Measurements from ENCODE around the gene TMUB1.
"Not testable (repeated sequence)": the region's sequence is repeated elsewhere in the genome, so short reads cannot be mapped to it uniquely, and the experiment has no call there.

The TMUB1 gene

GRCh38 chr7:151051108-151051507 lies 32.2 kb downstream of the TMUB1 start:
- H3K9me3 ChIP-seq (ENCODE audit: control insufficient read depth, low read length), result no peaks in the 10 kb centered on the region
- DNase-seq (ENCODE audit: low read depth), result peak; percentile 86
- H3K4me1 ChIP-seq (ENCODE audit: control insufficient read depth, insufficient read depth, low read length), result peaks cover 17% of the 10 kb centered on the region
- H3K4me3 ChIP-seq (ENCODE audit: low read length), result no peak overlapping the region
- peaks cover 9% of the 10 kb centered on the region for H3K27me3 ChIP-seq (replicated peaks; ENCODE audit: control insufficient read depth, insufficient read depth, low read length)
- H3K9ac ChIP-seq (ENCODE audit: low read length), result no peak overlapping the region
- H3K36me3 ChIP-seq (ENCODE audit: control insufficient read depth, insufficient read depth, low read length, severe bottlenecking), result no peaks in the 10 kb centered on the region

GRCh38 chr7:151048911-151049463 lies 34.3 kb downstream of the TMUB1 start:
- Histone ChIP-seq H3K4me3 (ENCODE audit: low read length) (no peak overlapping the region), H3K4me1 (ENCODE audit: control insufficient read depth, insufficient read depth, low read length) (peaks cover 26% of the 10 kb centered on the region), H3K36me3 (ENCODE audit: control insufficient read depth, insufficient read depth, low read length, severe bottlenecking) (no peaks in the 10 kb centered on the region), H3K9ac (ENCODE audit: low read length) (no peak overlapping the region), H3K27me3 (replicated peaks; ENCODE audit: control insufficient read depth, insufficient read depth, low read length) (peaks cover 9% of the 10 kb centered on the region), H3K9me3 (ENCODE audit: control insufficient read depth, low read length) (no peaks in the 10 kb centered on the region)
- DNase-seq (ENCODE audit: low read depth), result no peak

DNA sequence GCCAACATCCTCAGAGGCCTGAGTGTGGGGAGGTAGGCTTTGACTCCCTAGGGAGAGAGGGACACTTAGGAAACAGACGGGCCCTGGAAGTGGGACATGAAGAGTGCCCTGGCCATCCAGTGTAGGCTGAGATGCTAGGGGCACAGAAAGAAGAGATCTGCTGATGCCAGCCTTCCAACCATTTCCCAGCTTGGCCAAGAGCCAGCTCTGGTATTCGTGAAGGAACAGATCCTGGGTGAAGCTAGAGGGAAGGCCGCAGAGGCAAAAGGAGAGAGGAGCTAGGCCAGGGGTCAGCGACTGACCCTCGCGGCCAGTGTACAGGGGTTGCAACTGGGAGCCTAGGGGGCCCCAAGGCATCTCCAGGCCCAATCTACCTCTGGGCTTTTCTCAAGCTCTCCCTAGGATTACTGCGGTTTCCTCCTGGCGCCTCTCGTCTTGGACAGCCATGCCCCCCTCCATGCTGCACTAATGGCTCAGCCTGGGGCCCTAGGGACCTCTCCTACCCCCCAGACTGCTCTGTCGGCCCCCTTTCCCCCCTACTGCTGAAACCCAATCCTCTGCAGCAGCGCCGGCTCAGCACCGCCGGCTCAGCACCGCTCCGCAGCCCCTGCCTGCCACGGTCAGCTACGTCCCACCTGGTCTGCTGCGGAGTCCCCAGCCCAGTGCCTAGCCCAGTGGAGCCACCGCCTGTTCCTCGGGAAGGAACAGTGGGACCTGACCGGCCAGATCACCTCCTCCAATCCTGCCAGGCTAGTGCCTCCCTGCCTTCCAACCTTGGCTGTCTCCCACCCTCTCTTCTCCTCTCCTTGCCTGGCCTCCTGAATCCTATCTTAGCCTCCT lies 35.1 kb downstream of the TMUB1 start, which contains the start of gene ASIC3:
TSS of gene ASIC3 (plus strand) at position 556 of the 840 bp plus-strand sequence. CDS start 355 bp downstream, outside the sequence.
- H3K4me1 ChIP-seq (ENCODE audit: control insufficient read depth, insufficient read depth, low read length), result peaks cover 27% of the 10 kb centered on the region

DNA sequence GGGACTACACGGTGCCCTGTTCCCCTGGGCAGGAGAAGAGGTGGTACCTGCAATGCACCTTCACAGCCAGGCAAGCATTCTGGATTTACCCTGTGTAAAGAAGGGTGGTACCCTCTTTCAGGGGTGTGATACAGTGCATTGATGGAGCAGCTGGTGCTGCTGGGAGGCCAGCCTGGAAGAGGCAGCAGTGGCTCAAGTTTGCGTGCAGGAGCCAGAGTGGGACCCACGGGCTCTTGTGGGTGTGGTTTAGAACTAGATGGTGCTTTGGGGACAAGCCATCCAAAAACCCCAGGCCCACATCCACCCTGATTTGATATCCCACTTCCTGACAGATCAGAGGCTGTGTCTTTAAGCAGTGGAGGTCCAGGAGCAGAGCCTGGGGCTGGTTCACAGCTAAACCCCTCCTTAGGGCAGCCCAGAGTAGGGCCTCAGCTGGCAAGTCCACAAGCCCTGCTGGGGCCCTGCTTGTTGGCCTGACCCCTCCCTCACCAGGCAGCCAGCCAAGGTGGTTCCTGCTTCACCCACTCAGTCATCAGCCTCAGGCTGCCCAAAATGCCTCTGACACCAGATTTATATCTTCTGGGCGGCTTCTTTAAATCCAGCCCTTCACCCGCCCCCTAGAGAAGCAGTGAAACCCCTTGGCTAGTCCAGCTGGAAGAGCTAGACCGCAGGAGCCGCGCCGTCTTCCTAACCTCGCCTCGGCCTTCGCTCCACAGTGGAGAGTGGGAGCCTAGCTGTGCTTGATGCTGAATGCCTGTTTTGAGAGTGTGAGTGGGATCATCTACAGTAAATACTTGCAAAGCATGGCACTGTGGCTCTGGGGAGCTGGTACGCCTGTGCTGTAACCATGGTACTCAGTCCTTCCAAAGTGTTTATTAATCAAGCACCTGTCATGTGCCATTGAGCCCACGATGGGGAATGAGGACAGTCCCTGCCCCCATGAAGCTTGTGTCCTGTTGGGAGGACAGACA lies 36.4 kb downstream of the TMUB1 start:
- peak; percentile 82 for DNase-seq (ENCODE audit: low read depth)

More for the DNA sequence above, 35.1 kb downstream of the TMUB1 start, which contains the start of gene ASIC3:
- Histone ChIP-seq H3K9me3 (ENCODE audit: control insufficient read depth, low read length) (no peaks in the 10 kb centered on the region), H3K9ac (ENCODE audit: low read length) (peak within 1 kb of the TSS; percentile 6), H3K4me3 (ENCODE audit: low read length) (no peak within 1 kb of the TSS), H3K27me3 (replicated peaks; ENCODE audit: control insufficient read depth, insufficient read depth, low read length) (peaks cover 9% of the 10 kb centered on the region), H3K36me3 (ENCODE audit: control insufficient read depth, insufficient read depth, low read length, severe bottlenecking) (no peaks in the 10 kb centered on the region)
- no peak for DNase-seq (ENCODE audit: low read depth)

GRCh38 chr7:151045967-151046366 lies 37.3 kb downstream of the TMUB1 start:
- H3K4me1 ChIP-seq (ENCODE audit: control insufficient read depth, insufficient read depth, low read length), result peaks cover 27% of the 10 kb centered on the region
- no peak overlapping the region for H3K9ac ChIP-seq (ENCODE audit: low read length)
- DNase-seq (ENCODE audit: low read depth), result no peak
- no peak overlapping the region for H3K4me3 ChIP-seq (ENCODE audit: low read length)
- H3K9me3 ChIP-seq (ENCODE audit: control insufficient read depth, low read length), result no peaks in the 10 kb centered on the region
- no peaks in the 10 kb centered on the region for H3K36me3 ChIP-seq (ENCODE audit: control insufficient read depth, insufficient read depth, low read length, severe bottlenecking)
- peaks cover 9% of the 10 kb centered on the region for H3K27me3 ChIP-seq (replicated peaks; ENCODE audit: control insufficient read depth, insufficient read depth, low read length)

More for the DNA sequence above, 36.4 kb downstream of the TMUB1 start:
- Histone ChIP-seq H3K4me1 (ENCODE audit: control insufficient read depth, insufficient read depth, low read length) (peaks cover 27% of the 10 kb centered on the region), H3K9me3 (ENCODE audit: control insufficient read depth, low read length) (no peaks in the 10 kb centered on the region), H3K9ac (ENCODE audit: low read length) (peak overlapping the region; percentile 62), H3K27me3 (replicated peaks; ENCODE audit: control insufficient read depth, insufficient read depth, low read length) (peaks cover 9% of the 10 kb centered on the region), H3K4me3 (ENCODE audit: low read length) (peak overlapping the region; percentile 42), H3K36me3 (ENCODE audit: control insufficient read depth, insufficient read depth, low read length, severe bottlenecking) (no peaks in the 10 kb centered on the region)

DNA sequence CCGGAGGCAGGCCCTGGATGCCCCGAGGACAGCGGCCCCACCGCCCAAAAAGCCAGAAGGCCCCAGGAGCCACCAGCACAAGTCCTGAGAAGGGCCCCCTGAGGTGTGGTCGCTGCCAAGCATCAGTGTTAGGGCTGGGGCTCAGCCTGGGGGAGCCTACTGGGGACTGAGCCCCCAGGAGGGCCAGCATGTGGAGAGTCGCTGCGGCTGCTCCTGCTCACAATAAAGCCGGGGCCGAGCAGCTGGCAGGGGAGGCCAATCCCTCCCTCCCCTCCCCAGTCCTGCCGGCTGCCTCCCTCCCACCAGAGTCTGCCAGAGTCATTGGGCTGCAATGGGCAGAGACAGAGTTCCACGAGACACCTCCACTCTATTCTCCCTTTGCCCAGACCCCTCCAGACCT lies 38.0 kb downstream of the TMUB1 start:
- DNase-seq (ENCODE audit: low read depth), result no peak
- Histone ChIP-seq H3K9ac (ENCODE audit: low read length) (no peak overlapping the region), H3K4me3 (ENCODE audit: low read length) (no peak overlapping the region), H3K36me3 (ENCODE audit: control insufficient read depth, insufficient read depth, low read length, severe bottlenecking) (no peaks in the 10 kb centered on the region), H3K4me1 (ENCODE audit: control insufficient read depth, insufficient read depth, low read length) (peaks cover 27% of the 10 kb centered on the region), H3K27me3 (replicated peaks; ENCODE audit: control insufficient read depth, insufficient read depth, low read length) (peaks cover 5% of the 10 kb centered on the region), H3K9me3 (ENCODE audit: control insufficient read depth, low read length) (no peaks in the 10 kb centered on the region)

DNA sequence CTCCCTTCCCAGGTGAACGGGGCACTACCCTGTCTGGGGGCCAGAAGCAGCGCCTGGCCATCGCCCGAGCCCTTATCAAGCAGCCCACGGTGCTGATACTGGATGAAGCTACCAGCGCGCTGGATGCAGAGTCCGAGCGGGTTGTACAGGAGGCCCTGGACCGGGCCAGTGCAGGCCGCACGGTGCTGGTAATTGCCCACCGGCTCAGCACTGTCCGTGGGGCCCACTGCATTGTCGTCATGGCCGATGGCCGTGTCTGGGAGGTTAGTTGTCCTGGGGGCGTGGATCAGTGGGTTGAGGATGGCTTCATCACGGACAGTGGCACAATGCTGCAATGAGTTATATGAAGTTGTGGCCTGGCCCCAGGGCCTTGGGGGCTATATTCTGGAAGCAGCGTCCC lies 39.3 kb downstream of the TMUB1 start:
- Histone ChIP-seq H3K4me1 (ENCODE audit: control insufficient read depth, insufficient read depth, low read length) (peaks cover 36% of the 10 kb centered on the region), H3K36me3 (ENCODE audit: control insufficient read depth, insufficient read depth, low read length, severe bottlenecking) (no peaks in the 10 kb centered on the region), H3K9me3 (ENCODE audit: control insufficient read depth, low read length) (no peaks in the 10 kb centered on the region), H3K4me3 (ENCODE audit: low read length) (no peak overlapping the region), H3K9ac (ENCODE audit: low read length) (no peak overlapping the region), H3K27me3 (replicated peaks; ENCODE audit: control insufficient read depth, insufficient read depth, low read length) (no peaks in the 10 kb centered on the region)
- no peak for DNase-seq (ENCODE audit: low read depth)

DNA sequence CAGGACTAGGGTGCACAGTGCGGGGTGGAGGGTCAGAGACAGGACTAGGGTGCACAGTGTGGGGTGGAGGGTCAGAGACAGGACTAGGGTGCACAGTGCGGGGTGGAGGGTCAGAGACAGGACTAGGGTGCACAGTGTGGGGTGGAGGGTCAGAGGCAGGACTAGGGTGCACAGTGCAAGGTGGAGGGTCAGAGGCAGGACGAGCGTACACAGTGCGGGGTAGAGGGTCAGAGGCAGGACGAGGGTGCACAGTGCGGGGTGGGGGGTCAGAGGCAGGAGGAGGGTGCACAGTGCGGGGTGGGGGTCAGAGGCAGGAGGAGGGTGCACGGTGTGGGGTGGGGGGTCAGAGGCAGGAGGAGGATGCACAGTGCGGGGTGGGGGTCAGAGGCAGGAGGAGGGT lies 39.8 kb downstream of the TMUB1 start:
- not testable (repeated sequence) for H3K4me3 ChIP-seq (ENCODE audit: low read length); H3K27me3 ChIP-seq (replicated peaks; ENCODE audit: control insufficient read depth, insufficient read depth, low read length); DNase-seq (ENCODE audit: low read depth); H3K9ac ChIP-seq (ENCODE audit: low read length); H3K9me3 ChIP-seq (ENCODE audit: control insufficient read depth, low read length); H3K36me3 ChIP-seq (ENCODE audit: control insufficient read depth, insufficient read depth, low read length, severe bottlenecking)
- peaks cover 41% of the 10 kb centered on the region for H3K4me1 ChIP-seq (ENCODE audit: control insufficient read depth, insufficient read depth, low read length)

DNA sequence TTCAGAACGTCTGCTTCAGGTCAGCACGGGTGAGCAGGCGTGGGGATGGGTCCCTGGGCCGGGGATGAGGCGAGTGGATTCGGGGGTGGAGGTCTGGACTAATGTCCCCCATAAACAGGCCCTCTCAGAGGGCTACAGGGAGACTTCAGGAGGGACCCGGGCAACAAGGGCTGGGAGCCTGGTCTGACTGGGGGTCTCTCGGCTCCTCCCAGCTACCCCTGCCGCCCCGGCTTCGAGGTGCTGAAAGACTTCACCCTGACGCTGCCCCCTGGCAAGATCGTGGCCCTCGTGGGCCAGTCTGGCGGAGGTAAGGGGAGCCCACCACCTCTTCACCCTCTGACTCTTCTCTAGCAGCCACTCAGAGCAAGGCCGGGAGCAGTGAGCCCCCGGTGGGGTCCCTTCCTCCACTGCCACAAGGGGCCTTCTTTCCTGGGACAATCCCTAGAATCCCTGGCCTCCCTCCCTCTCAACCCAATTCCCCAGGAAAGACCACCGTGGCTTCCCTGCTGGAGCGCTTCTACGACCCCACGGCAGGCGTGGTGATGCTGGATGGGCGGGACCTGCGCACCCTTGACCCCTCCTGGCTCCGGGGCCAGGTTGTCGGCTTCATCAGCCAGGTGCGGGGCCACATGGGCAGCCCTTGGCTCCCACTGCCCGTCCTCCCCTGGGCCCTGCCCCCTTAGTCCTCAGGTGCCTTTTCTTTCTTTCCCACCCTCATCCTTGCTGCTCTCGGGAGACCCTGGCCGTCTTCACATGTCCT lies 42.5 kb downstream of the TMUB1 start:
- Histone ChIP-seq H3K27me3 (replicated peaks; ENCODE audit: control insufficient read depth, insufficient read depth, low read length) (no peaks in the 10 kb centered on the region), H3K4me3 (ENCODE audit: low read length) (no peak overlapping the region), H3K4me1 (ENCODE audit: control insufficient read depth, insufficient read depth, low read length) (peaks cover 22% of the 10 kb centered on the region), H3K9me3 (ENCODE audit: control insufficient read depth, low read length) (no peaks in the 10 kb centered on the region), H3K9ac (ENCODE audit: low read length) (no peak overlapping the region), H3K36me3 (ENCODE audit: control insufficient read depth, insufficient read depth, low read length, severe bottlenecking) (peaks cover 15% of the 10 kb centered on the region)
- DNase-seq (ENCODE audit: low read depth), result no peak

DNA sequence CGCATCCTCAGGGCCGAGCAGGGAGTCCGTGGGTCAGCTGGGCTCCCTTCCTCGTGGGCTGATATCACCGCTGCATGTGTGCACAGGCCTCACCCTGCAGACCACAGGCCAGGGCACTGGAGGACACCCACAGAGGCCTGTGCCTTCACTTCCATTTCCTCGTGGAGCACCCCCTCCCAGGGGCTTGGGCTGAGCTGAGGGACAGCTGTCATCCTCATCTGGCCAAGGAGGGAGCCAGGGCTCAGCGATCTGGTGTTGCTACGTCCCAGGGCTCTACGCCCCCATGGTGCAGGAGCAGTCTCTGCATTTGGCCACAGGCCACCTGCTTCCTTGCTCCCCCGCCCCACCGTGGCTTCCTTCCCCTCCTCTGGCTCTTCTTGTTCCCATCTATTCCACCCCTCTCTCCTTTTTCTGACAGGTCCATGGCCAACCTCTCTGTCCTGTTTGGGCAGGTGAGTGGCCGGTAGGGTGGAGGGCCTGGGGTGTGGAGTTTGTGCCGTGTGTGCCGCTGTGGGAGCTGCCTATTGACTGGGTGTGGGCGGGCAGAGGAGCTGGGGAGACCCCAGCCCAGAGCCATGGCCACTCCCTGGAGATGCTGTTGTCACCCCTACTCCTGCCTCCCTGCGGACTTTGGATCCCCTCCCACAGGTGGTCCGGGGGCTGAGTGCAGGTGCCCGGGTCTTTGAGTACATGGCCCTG lies 43.3 kb downstream of the TMUB1 start:
- Histone ChIP-seq H3K27me3 (replicated peaks; ENCODE audit: control insufficient read depth, insufficient read depth, low read length) (no peaks in the 10 kb centered on the region), H3K36me3 (ENCODE audit: control insufficient read depth, insufficient read depth, low read length, severe bottlenecking) (peaks cover 23% of the 10 kb centered on the region), H3K9me3 (ENCODE audit: control insufficient read depth, low read length) (no peaks in the 10 kb centered on the region), H3K4me1 (ENCODE audit: control insufficient read depth, insufficient read depth, low read length) (peaks cover 20% of the 10 kb centered on the region), H3K4me3 (ENCODE audit: low read length) (no peak overlapping the region), H3K9ac (ENCODE audit: low read length) (no peak overlapping the region)
- no peak for DNase-seq (ENCODE audit: low read depth)
